Measurements from ENCODE around the gene CHL1. TPM values are rescaled to one million over a fixed set of nuclear protein-coding genes. Genes with fewer than 3 reads are reported as not detected.

The CHL1 gene
- total RNA-seq, 1 donor from 2014 or later = 16.0 TPM

DNA sequence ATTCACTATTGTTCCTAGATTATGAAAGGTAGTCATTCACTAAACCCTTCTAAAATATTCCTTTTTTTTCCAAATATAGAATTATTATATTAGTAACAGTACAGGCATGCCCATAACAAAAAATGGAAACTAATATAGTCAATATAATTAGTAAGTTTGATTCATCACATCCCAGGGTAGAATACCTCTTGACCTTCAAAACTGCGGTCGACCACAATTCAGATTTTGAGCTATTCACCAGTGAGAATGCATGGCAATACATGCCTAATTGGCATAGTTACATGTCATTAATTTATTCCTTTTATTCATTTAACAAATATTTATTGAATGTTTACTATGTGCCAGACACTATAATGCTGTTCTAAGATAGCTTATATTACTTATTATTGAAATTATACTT lies 98.0 kb downstream of the CHL1 start:
- Histone ChIP-seq H3K4me3 (no peak overlapping the region), H3K36me3 (no peaks in the 10 kb centered on the region), H3K27ac (no peak overlapping the region), H3K27me3 (no peaks in the 10 kb centered on the region), H3K9me3 (no peaks in the 10 kb centered on the region), H3K4me1 (no peaks in the 10 kb centered on the region)
- intact Hi-C loops (cut with DNase I) = no loop called here
- ATAC-seq (no peak), DNase-seq (no peak)
- TF ChIP-seq, protein P1, sequence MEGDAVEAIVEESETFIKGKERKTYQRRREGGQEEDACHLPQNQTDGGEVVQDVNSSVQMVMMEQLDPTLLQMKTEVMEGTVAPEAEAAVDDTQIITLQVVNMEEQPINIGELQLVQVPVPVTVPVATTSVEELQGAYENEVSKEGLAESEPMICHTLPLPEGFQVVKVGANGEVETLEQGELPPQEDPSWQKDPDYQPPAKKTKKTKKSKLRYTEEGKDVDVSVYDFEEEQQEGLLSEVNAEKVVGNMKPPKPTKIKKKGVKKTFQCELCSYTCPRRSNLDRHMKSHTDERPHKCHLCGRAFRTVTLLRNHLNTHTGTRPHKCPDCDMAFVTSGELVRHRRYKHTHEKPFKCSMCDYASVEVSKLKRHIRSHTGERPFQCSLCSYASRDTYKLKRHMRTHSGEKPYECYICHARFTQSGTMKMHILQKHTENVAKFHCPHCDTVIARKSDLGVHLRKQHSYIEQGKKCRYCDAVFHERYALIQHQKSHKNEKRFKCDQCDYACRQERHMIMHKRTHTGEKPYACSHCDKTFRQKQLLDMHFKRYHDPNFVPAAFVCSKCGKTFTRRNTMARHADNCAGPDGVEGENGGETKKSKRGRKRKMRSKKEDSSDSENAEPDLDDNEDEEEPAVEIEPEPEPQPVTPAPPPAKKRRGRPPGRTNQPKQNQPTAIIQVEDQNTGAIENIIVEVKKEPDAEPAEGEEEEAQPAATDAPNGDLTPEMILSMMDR (IDR thresholded peaks at IDR 0.05) = no peak

GRCh38 chr3:295166-295565 lies 98.6 kb downstream of the CHL1 start:
- Histone ChIP-seq H3K27ac (no peak overlapping the region), H3K9me3 (no peaks in the 10 kb centered on the region), H3K4me1 (no peaks in the 10 kb centered on the region), H3K4me3 (no peak overlapping the region), H3K27me3 (no peaks in the 10 kb centered on the region), H3K36me3 (no peaks in the 10 kb centered on the region)
- ATAC-seq (no peak), DNase-seq (no peak)
- intact Hi-C loops (cut with DNase I) = no loop called here
- TF ChIP-seq, protein P1 (IDR thresholded peaks at IDR 0.05) = no peak

DNA sequence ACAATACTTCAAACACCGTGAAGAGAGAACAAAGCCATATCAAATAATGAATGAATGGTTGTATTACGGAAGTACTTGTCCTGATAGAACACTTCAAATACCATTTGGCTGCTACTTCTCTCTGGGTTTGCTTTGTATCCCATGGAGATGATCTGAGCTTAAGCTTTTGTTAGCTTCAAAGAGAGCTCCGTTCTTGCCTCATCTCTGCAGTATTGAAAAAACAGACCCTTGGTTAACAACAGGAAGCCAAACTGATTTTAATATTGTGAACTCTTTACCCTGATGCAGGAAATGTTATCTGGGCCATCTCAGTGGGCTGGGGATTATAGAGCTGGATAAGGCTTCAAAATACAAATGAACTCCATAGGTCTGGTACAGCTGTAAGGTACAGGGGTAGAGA lies 101.0 kb downstream of the CHL1 start:
- Histone ChIP-seq H3K4me1 (no peaks in the 10 kb centered on the region), H3K27me3 (no peaks in the 10 kb centered on the region), H3K4me3 (no peak overlapping the region), H3K36me3 (no peaks in the 10 kb centered on the region), H3K27ac (no peak overlapping the region), H3K9me3 (no peaks in the 10 kb centered on the region)
- TF ChIP-seq, protein P1 (IDR thresholded peaks at IDR 0.05) = no peak
- DNase-seq (no peak), ATAC-seq (no peak)
- intact Hi-C loops (cut with DNase I) = no loop called here

GRCh38 chr3:299590-300301 lies 103.2 kb downstream of the CHL1 start:
- DNase-seq = no peak
- Histone ChIP-seq H3K27me3 (no peaks in the 10 kb centered on the region), H3K4me1 (no peaks in the 10 kb centered on the region), H3K9me3 (no peaks in the 10 kb centered on the region), H3K4me3 (no peak overlapping the region), H3K27ac (no peak overlapping the region), H3K36me3 (no peaks in the 10 kb centered on the region)
- TF ChIP-seq, protein P1 (IDR thresholded peaks at IDR 0.05) = no peak
- intact Hi-C loops (cut with DNase I) = no loop called here
- ATAC-seq = no peak

DNA sequence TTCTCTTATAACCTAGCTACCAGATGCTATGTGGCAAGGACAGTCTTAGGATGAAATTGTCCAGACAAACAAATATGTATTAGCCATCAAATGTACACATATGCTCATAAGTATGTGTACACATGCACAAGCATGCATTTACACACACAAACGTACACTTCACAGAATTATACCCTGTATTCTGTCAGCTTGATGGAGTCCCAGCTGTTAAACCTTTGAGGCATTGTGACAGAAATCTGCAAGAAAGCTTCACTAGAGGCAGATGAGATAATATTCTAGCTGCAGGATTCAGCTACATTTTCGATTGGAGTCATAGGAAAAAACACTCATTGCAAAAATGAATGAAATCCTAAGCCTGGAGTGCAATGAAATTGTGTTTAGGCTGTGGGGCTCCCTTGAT lies 110.6 kb downstream of the CHL1 start:
- TF ChIP-seq, protein P1 (IDR thresholded peaks at IDR 0.05) = no peak
- H3K4me1 ChIP-seq = no peaks in the 10 kb centered on the region
- H3K4me3 ChIP-seq = no peak overlapping the region
- no peak for DNase-seq
- no peak for ATAC-seq
- no peaks in the 10 kb centered on the region for H3K27me3 ChIP-seq
- no peak overlapping the region for H3K27ac ChIP-seq
- H3K9me3 ChIP-seq = no peaks in the 10 kb centered on the region
- intact Hi-C loops (cut with DNase I) = no loop called here
- H3K36me3 ChIP-seq = no peaks in the 10 kb centered on the region

Measured in upper lobe of right lung (tissue), 1 donor.